HUDEP-2 (cell line): ENCODE data around the gene FGF14.
A peak's percentile ranks its signal among the peaks of the same experiment; 100 is the strongest.
"Not testable (repeated sequence)": the region's sequence is repeated elsewhere in the genome, so short reads cannot be mapped to it uniquely, and the experiment has no call there.

Experiments used
- DNase-seq, 76 experiments: peaks; one replicate each; lab custom pipeline; 2025; ENCODE audit not compliant: unreplicated experiment in 76 of 76; lab: John Stamatoyannopoulos, UW

FGF14 gene

GRCh38 chr13:101898676-101899075, 503.2 kb downstream of the FGF14 start:
- no peak for DNase-seq

- DNase-seq = peak in 1 of 76 experiments; percentile 1
These were observed 505.3 kb downstream of the FGF14 start for GRCh38 chr13:101896541-101896940.

- no peak for DNase-seq
These were observed 508.8 kb downstream of the FGF14 start for GRCh38 chr13:101893021-101893420.

GRCh38 chr13:101892296-101892695, 509.6 kb downstream of the FGF14 start:
- no peak for DNase-seq

GRCh38 chr13:101881593-101881992, 520.3 kb downstream of the FGF14 start:
- DNase-seq = no peak

- no peak for DNase-seq
These were observed 521.3 kb downstream of the FGF14 start for GRCh38 chr13:101880581-101880980.

- DNase-seq = no peak
These were observed 524.9 kb downstream of the FGF14 start for GRCh38 chr13:101876951-101877350.

GRCh38 chr13:101875717-101876393, 526.0 kb downstream of the FGF14 start:
- DNase-seq = no peak

GRCh38 chr13:101875091-101875490, 526.8 kb downstream of the FGF14 start:
- DNase-seq = no peak

GRCh38 chr13:101869553-101869952, 532.3 kb downstream of the FGF14 start:
- no peak for DNase-seq

GRCh38 chr13:101868585-101869469, 533.0 kb downstream of the FGF14 start:
- DNase-seq = no peak

- no peak for DNase-seq
These were observed 534.8 kb downstream of the FGF14 start for GRCh38 chr13:101866889-101867581.

GRCh38 chr13:101858860-101859259, 543.0 kb downstream of the FGF14 start:
- no peak for DNase-seq

- no peak for DNase-seq
These were observed 555.1 kb downstream of the FGF14 start for GRCh38 chr13:101846701-101847100.

- no peak for DNase-seq
These were observed 555.6 kb downstream of the FGF14 start for GRCh38 chr13:101846249-101846648.

GRCh38 chr13:101845245-101846020, 556.4 kb downstream of the FGF14 start:
- no peak for DNase-seq

GRCh38 chr13:101841698-101842097, 560.1 kb downstream of the FGF14 start:
- DNase-seq = no peak

- no peak for DNase-seq
These were observed 563.5 kb downstream of the FGF14 start for GRCh38 chr13:101838323-101838722.

- DNase-seq = not testable (repeated sequence)
These were observed 564.1 kb downstream of the FGF14 start for GRCh38 chr13:101837778-101838177.

GRCh38 chr13:101837288-101837687, 564.6 kb downstream of the FGF14 start:
- DNase-seq = no peak

- no peak for DNase-seq
These were observed 565.9 kb downstream of the FGF14 start for GRCh38 chr13:101835920-101836319.
